Pancreas (tissue), 10 donors: Measurements from ENCODE around the gene EFNA2. TPM values are rescaled to one million over a fixed set of nuclear protein-coding genes. Genes with fewer than 3 reads are reported as not detected.
"Not testable (repeated sequence)": the region's sequence is repeated elsewhere in the genome, so short reads cannot be mapped to it uniquely, and the experiment has no call there.

ENCODE experiments used
- ATAC-seq, 4 donors: fragments of 200-7000 bp; cut with Tn5 transposase; one replicate each; pipeline versions ENCODE4 v1.8.0 to v1.9.1; 2020; ENCODE audit warnings: mild to moderate bottlenecking in 4 of 4, moderate library complexity in 4 of 4
- DNase-seq, 6 donors: peaks; one replicate each; pipeline ENCODE4 v3.0.0-alpha.2; 2020
- FAIRE-seq: peaks from 2 replicates; lab custom pipeline; 2012; peaks lifted over from hg19 to GRCh38; lab: Jason Lieb, UNC
- H3K27ac ChIP-seq, 4 donors: fragments of 200-600 bp; sonication (generic); 1 replicate in 3 of 4; 2 replicates in 1 of 4; pipeline versions ENCODE4 v1.5.0 to v1.8.0; 2020
- H3K27me3 ChIP-seq, 4 donors: fragments of 200-600 bp; one replicate each; pipeline ENCODE4 v1.8.0; 2021
- H3K36me3 ChIP-seq, 3 donors: fragments of 200-600 bp; sonication (generic) in 1 of 3; one replicate each; pipeline versions ENCODE4 v1.5.0 to v1.8.0; 2020 to 2021
- H3K4me1 ChIP-seq, 3 donors: fragments of 200-600 bp; one replicate each; pipeline ENCODE4 v1.8.0; 2021
- H3K4me3 ChIP-seq, 4 donors: fragments of 200-600 bp; sonication (generic) in 2 of 4; one replicate each; pipeline versions ENCODE4 v1.5.0 to v1.8.0; 2020 to 2021
- H3K9me3 ChIP-seq, 4 donors: fragments of 200-600 bp; one replicate each; pipeline ENCODE4 v1.8.0; 2021
- CTCF ChIP-seq, 4 donors: fragments of 200-600 bp; sonication (generic) in 3 of 4; IDR thresholded peaks; one replicate each; pipeline versions ENCODE4 v1.5.0 to v1.8.0; 2021; ENCODE audit warnings: antibody characterized with exemption in 4 of 4
- WGBS, 2 donors: extraction: QIAGEN DNeasy Blood & Tissue Kit; methylation state at CpG; one replicate each; pipeline ENCODE4 v1.1.7; 2013; 5-methylcytosine and 5-hydroxymethylcytosine counted together
- intact Hi-C, 3 donors: fragments of 100-400 bp; cut with DNase I; formaldehyde crosslinking; loops; one replicate each; pipeline versions ENCODE4 v1.11.1 to v1.14.2; 2022
- polyA plus RNA-seq, 2 donors: library from polyadenylated mRNA; stranded (reverse); fragments of 200-250 nt; gene quantifications; one replicate each; pipeline ENCODE4 v1.2.3, GENCODE V29; 2013
- total RNA-seq, 6 donors: library from RNA; stranded (reverse); fragmentation: NEBNext Ultra II Directional in 4 of 6; extraction: Animal tissue kit (Norgen Biotek cat#: 25700) in 4 of 6; gene quantifications; one replicate each; pipeline versions ENCODE4 v1.2.1 to v1.2.4, GENCODE V29; 2021 to 2023
- donor health status: healthy with polysubstance abuse.
- donor health status: DM: no; HTN: no; CAD: no; lungs with moderate emphysema.
- donor health status: DM: no; HTN: no; CAD: no.
- donor health status: control.
- donor health status: control.
- donor health status: Bipolar disorder and iron deficiency.
- donor health status: DM: yes; HTN: yes; CAD: no.
- donor health status: DM: no; HTN: no; CAD: no.
- donor health status: DM: no; HTN: no; CAD: no.
- donor health status: DM: yes; HTN: yes; CAD: no.

Gene EFNA2
- total and polyA plus RNA-seq, 8 donors = 0.22 to 0.94 TPM; not detected in 6

GRCh38 chr19:1304197-1304924, 18.7 kb downstream of the EFNA2 start:
- FAIRE-seq = no peak
- peak in 1 of 4 donors; percentile 53 for ATAC-seq
- peak in 3 of 6 donors; percentile 23 to 55 (median 55) for DNase-seq
- no peak for TF ChIP-seq CTCF (IDR thresholded peaks at IDR 0.05)
- Histone ChIP-seq H3K36me3 (no peaks in the 10 kb centered on the region), H3K9me3 (no peaks in the 10 kb centered on the region), H3K27ac (no peak overlapping the region), H3K27me3 (no peaks in the 10 kb centered on the region), H3K4me1 (no peaks in the 10 kb centered on the region), H3K4me3 (no peak overlapping the region)
- WGBS, 2 donors = 79 to 82% methylated on average over 28 of the region's 28 CpGs
- intact Hi-C loops = no loop called here

DNA sequence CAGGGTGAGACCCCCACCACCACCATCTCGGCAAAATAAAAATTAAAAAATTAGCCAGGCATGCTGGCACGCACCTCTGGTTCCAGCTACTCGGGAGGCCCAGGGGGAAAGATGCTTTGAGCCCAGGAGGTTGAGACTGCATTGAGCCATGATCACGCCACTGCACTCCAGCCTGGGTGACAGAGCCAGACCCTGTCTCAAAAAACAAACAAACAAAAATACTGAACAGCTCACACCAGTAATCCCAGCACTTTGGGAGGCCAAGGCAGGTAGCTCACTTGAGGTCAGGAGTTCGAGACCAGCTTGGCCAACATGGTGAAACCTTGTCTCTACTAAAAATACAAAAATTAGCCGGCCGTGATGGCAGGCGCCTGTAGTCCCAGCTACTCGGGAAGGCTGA, 19.7 kb downstream of the EFNA2 start:
- H3K9me3 ChIP-seq, H3K27me3 ChIP-seq, H3K4me1 ChIP-seq, intact Hi-C loops, H3K36me3 ChIP-seq, DNase-seq, ATAC-seq, H3K27ac ChIP-seq, H3K4me3 ChIP-seq, FAIRE-seq: not testable (repeated sequence)
- 80 to 93% methylated on average over 9 of the region's 9 CpGs for WGBS, 2 donors

- intact Hi-C loops = no loop called here
- peak in 2 of 6 donors; percentile 22 to 39 for DNase-seq
- WGBS, 2 donors = 89 to 92% methylated on average over 24 to 38 of the region's 38 CpGs
Observed at GRCh38 chr19:1307320-1307719, 21.6 kb downstream of the EFNA2 start.

GRCh38 chr19:1307755-1308303, 22.2 kb downstream of the EFNA2 start:
- H3K4me3 ChIP-seq = no peak overlapping the region
- ATAC-seq = no peak
- H3K4me1 ChIP-seq = no peaks in the 10 kb centered on the region
- no peak overlapping the region for H3K27ac ChIP-seq
- no peaks in the 10 kb centered on the region for H3K9me3 ChIP-seq
- H3K27me3 ChIP-seq = no peaks in the 10 kb centered on the region
- H3K36me3 ChIP-seq = no peaks in the 10 kb centered on the region
- WGBS, 2 donors = 85 to 93% methylated on average over 19 to 20 of the region's 20 CpGs
- FAIRE-seq = no peak
- DNase-seq = peak in 1 of 6 donors; percentile 47
- intact Hi-C loops = no loop called here
- TF ChIP-seq CTCF (IDR thresholded peaks at IDR 0.05) = no peak

More at GRCh38 chr19:1307320-1307719, 21.6 kb downstream of the EFNA2 start:
- TF ChIP-seq CTCF (IDR thresholded peaks at IDR 0.05) = no peak
- ATAC-seq = no peak
- Histone ChIP-seq H3K27me3 (no peaks in the 10 kb centered on the region), H3K4me3 (no peak overlapping the region), H3K4me1 (no peaks in the 10 kb centered on the region), H3K9me3 (no peaks in the 10 kb centered on the region), H3K36me3 (no peaks in the 10 kb centered on the region), H3K27ac (no peak overlapping the region)
- no peak for FAIRE-seq

DNA sequence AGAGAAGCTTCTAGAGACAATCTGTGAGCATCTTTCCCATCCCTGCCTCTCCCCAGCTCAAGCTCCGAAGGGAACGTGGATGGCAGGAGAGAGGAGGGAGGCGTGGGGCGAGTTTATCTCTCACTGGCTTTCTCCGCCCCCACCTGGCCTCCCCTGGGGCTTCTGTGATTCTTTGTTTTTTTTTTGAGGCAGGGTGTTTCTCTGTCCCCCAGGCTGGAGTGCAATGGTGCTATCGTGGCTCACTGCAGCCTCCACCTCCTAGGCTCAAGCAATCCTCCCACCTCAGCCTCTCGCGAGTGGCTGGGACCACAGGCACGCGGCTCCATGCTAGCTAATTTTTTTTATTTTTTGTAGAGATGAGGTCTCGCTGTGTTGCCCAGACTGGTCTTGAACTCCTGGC, 23.0 kb downstream of the EFNA2 start:
- Histone ChIP-seq H3K36me3 (no peaks in the 10 kb centered on the region), H3K9me3 (no peaks in the 10 kb centered on the region), H3K4me3 (no peak overlapping the region), H3K27me3 (no peaks in the 10 kb centered on the region), H3K27ac (no peak overlapping the region), H3K4me1 (no peaks in the 10 kb centered on the region)
- WGBS, 2 donors = 57 to 68% methylated on average over 11 of the region's 11 CpGs
- TF ChIP-seq CTCF (IDR thresholded peaks at IDR 0.05) = no peak
- intact Hi-C loops = no loop called here
- ATAC-seq (no peak), DNase-seq (no peak), FAIRE-seq (no peak)
